CD4-positive, alpha-beta T cell treated with Interleukin-15 for 4 hours (primary cell): ENCODE results near the gene SLC39A7.
"Not testable (repeated sequence)": the region's sequence is repeated elsewhere in the genome, so short reads cannot be mapped to it uniquely, and the experiment has no call there.

Experiments
- DNase-seq: peaks from one replicate; pipeline ENCODE4 v3.0.0-alpha.2; 2020; ENCODE audit warnings: low spot score

SLC39A7 gene

DNA sequence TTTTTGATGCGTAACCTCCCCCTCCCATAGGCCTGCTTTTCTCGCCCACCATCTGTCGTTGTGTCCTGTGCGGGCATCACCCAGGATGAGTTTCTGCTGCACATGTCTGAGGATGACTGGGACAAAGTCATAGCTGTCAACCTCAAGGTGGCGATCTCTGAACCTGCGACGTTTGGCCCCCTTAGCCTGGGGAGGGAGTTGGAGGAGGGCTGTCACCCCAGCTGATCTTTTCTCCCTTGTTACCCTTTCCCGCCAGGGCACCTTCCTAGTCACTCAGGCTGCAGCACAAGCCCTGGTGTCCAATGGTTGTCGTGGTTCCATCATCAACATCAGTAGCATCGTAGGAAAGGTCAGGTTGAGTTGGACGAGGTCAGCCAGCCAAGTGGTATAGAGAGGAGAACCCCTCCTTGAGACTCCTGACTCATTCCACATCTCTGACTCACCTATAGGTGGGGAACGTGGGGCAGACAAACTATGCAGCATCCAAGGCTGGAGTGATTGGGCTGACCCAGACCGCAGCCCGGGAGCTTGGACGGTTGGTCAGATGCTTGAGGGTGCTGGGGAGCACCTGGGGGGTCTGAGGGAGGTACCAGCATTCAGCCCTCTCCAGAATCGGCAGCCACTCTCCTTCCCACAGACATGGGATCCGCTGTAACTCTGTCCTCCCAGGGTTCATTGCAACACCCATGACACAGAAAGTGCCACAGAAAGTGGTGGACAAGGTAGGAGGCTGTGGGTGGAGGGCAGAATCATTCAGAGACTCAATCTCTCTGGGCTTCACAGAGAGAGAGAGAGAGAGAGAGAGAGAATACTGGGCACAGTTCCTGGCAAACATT, 4.7 kb downstream of the SLC39A7 start:
- peak; percentile 41 for DNase-seq

DNA sequence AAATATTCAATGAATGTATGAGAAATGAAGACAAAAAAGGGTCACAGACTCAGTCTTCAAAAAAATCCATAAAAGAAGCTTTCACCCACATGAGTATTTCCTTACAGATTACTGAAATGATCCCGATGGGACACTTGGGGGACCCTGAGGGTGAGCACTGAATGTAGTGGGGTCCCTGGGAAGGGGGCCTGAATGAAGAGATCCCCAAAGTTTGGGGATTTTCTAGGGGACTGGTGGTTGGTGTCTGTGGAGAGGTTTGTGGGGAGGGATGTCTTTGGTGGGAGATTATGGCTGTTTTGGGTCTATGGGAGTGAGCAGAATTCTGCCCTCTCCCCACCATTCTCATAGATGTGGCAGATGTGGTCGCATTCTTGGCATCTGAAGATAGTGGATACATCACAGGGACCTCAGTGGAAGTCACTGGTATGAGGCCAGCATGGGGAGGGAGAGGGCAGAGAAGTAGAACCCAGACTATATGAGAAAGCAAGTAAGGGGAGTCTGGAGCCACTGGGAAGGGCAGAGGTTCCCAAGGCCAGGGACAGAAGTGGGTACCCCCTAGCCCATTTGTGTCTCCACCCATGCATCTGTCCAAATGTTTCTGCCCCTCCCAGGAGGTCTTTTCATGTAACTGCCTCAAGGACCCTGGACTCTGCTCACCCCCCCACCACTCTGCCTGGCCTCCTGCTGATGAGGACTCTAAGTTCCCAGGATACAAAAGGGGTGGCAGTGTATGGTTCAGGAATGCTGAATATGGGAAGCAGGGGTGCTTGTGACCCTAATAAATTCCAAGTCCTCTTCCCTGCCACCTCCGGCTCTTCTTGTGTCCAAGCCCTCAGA, 5.6 kb downstream of the SLC39A7 start:
- DNase-seq = no peak

DNA sequence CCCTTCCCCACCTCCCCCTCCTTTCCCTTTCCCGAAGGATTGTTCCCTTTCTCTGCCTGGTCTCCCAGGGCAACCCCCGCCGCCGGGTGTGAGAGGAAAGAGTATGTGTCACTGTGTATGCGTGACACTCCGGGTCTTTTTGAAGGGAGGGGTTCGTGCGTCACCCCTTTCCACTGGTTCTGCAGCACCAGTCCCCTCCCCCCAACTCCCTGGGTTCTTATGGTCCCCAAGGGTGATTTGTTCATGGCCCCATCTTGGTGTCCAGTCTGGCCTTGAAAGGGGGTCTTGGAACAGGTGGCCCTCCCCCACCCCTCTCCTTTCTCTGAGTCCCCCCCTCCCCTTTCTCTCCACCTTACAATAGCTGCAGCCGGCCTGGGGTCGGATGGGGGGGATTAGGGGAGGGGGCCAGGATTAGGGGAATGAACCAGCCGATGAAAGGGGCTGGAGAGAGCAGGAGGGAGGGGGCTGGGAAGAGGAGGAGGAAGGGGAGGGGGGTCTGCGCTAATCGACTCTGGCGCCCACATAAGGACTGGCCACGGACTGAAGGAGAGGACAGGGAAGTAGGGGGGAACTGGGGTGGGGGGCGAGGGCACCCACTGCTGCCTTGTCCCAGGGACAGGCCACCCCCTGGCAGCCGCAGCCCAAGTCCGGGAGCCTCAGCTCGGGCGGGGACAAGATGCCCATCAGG, 6.3 kb downstream of the SLC39A7 start:
- DNase-seq = no peak

DNA sequence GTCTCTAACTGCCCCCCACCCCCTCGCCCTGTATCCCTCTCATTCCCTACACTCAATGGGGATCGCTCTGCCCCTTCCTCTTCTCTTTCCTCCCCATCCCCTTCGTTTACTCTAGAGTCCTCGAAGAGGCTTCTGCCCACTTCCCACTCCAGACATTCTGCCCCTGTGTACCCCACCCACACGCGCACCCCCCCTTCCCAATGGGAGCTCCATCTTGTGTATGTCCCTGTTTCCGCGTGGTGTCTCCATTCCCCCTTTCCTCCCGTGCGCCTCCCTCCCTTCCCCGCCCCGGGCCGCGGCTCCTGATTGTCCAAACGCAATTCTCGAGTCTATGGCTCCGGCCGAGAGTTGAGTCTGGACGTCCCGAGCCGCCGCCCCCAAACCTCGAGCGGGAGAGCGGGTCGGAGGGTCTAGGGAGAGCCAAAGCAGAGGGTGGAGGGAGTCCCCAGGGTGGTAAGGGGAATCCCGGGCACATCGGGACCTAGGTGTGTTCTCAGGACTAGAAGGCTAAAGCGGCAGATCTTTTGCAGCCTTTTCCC, 7.0 kb downstream of the SLC39A7 start:
- DNase-seq = no peak

DNA sequence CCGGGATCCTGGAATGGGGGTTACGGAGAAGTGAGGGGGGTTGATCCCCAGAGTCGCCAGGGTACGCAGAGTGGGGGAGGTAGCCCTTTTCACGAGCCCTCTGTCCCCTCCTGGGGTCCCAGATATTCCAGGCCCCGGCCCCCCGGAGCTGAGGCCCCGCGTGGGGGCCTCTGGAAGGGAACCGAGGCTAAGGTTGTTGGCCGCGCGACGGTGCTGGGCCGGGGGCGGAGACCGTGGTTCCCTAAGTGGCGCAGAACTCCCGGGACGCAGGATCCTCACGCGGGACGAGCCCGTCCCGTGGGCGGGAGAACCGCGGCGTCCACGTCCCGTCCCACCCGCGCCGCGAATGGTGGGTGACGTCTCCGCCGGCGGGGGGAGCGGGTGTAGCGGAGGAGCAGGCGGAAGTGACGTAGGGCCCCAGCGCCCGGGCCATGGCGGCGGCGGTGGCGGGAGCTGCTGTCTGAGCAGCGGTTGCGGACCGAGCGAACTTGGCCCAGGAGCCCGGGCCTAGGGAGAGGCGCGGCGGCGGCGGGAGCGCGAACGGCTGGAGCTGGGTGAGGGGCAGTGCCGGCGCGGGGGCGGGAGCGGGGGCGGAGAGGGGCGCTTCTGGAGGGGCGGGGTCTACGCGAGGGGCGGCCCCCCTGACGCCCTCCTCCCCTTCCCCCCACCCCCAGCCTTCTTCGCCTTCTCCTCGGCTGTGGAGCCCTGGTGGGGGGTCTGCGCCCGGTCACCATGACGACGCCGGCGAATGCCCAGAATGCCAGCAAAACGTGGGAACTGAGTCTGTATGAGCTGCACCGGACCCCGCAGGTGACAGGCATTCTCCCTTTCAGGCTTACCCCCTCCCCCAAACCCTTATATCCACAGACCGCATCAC, 7.7 kb downstream of the SLC39A7 start, which contains the start of gene RING1:
Gene RING1, plus strand, starts transcription at position 410 of the 877 bp plus-strand sequence. Its CDS starts 323 bp downstream, at position 733.
- peak; percentile 81 for DNase-seq

DNA sequence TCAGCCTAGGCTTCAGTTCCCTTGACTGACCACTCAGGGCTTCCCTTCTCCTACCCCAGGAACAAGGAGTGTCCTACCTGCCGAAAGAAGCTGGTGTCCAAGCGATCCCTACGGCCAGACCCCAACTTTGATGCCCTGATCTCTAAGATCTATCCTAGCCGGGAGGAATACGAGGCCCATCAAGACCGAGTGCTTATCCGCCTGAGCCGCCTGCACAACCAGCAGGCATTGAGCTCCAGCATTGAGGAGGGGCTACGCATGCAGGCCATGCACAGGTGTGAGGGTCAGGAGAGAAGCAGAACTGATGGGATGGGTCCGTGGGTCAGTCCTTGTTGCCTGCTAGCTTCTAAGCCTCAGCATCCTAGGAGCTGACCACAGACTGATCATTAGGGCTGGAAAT, 9.2 kb downstream of the SLC39A7 start:
- DNase-seq = no peak

DNA sequence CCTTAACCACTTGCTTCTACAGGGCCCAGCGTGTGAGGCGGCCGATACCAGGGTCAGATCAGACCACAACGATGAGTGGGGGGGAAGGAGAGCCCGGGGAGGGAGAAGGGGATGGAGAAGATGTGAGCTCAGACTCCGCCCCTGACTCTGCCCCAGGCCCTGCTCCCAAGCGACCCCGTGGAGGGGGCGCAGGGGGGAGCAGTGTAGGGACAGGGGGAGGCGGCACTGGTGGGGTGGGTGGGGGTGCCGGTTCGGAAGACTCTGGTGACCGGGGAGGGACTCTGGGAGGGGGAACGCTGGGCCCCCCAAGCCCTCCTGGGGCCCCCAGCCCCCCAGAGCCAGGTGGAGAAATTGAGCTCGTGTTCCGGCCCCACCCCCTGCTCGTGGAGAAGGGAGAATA, 10.5 kb downstream of the SLC39A7 start:
- DNase-seq = no peak

DNA sequence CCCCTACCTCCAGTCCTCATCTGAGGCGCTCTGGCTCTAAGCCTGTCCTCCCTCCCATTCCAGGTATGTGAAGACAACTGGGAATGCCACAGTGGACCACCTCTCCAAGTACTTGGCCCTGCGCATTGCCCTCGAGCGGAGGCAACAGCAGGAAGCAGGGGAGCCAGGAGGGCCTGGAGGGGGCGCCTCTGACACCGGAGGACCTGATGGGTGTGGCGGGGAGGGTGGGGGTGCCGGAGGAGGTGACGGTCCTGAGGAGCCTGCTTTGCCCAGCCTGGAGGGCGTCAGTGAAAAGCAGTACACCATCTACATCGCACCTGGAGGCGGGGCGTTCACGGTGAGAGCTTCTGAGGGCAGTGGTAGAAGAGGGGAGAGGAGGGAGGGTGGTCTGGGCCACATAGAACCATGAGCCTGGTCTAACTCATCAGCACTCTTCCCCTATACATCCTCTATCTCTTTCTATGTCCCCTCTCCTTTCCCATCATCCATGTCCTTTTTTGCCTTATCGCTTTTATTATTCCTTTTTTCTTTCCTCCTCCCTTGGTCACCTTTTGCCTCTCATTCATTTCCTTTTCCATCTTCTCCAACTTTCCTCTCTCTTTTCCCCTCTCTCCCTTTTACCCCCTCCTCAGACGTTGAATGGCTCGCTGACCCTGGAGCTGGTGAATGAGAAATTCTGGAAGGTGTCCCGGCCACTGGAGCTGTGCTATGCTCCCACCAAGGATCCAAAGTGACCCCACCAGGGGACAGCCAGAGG, 11.2 kb downstream of the SLC39A7 start:
- no peak for DNase-seq

DNA sequence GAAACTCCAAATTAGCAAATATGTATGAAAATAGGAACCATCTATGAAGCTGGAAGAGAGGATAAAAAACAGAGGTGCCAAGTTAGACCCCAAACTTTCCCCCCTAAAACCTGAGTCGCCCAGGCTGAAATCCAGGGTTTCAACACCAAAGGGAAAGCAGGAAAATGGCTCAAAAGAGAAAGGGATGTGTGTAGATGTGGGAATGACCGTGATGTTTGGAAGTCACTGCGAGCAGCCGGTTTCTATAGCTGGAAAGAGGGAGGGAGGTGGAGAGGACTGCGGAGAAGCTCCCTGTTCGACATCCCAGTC, 12.1 kb downstream of the SLC39A7 start:
- DNase-seq = no peak

DNA sequence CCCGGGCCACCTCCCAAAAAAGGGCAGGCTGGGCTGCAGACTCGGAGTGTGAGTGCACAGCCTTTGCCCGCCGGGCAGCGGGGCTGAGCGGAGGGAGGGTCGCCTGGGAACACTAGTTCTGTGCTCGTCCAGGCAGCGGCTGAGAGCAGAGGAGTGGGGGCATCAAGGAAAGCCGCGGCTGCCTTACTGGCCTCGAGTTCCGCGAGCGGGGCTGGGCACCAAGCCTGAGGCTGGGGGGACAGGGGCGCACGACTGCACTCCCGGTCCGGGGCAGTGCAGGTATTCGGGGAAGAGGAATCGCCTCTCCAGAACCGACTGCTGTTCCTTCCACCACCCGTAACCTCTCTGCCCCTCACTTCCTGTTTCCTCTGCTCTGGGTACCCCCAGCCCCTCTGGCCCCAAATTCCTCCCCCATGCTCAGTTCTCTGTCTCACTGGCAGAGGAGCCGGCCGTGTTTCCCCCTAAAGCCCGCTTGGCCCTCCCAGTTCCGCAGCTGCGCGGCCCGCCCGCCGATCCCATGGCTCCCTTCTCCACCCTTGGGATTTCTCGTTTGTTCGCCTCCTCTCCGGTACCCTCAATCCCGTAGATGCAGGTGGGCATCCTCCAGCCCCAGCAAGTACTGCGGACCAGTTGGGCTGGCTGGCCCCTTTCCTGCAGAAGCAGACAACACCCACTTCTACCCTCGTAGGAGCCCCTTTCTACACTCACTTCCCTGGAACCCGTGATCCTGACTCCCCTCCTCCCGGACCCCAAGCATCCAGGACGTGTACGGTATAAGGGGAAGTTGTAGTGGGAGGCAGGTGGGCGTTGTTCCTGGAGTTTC, 12.7 kb downstream of the SLC39A7 start:
- no peak for DNase-seq

DNA sequence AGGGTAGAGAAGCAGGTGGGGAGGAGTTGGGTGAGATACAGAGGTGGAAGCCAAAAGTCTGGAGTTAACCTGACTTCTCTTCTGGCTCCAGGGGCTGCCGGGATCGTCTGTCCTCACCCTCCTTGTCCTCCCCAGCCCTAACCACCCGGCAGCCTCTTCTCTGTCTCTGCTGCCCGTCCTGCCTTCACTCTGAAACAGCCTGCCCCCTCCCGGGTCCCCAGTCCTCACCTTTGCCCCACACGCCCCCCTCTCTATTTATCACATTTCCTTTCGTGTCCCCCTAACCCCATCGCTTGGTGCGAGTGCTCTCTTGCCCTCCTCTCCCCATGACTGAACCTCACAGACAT, 13.3 kb downstream of the SLC39A7 start:
- no peak for DNase-seq

DNA sequence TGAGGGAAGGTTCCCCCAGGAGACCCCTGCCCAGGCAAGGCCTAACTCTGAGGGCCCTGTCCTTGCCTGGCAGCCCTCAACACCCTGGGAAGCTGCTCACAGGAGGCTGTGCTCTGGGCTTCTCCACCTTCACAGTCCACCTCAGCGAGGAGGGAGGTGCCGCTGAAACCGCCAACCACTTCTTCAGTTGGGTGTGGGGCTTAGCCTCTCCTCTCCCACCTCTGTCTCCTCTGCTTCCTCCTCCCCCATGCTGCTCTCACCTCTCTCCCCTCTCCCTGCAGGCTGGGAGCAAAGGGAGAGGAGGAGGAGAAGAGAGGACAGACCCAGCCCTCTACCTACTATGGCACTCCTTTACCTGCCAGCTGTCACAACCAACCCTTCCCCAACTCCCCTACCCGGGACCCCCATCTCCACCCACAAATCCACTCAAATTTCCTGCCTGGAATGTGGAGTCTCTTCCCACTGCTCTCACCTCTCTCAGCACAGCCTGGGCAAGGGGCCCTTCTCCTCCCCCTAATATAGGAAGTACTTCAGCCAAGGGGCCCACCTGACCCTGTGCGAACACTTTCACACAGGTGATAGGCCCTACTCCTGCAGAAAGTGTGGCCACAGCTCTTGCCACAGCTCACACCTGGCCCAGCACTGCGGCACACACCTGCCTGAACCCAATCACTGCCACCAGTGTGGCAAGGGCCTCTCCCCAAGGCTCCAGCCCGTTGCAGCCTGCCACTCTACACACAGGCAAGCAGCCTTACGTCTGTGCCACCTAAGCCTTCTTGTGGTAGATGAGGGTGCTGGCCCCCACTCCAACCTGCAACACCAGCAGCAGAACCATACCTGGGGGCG, 14.8 kb downstream of the SLC39A7 start:
- DNase-seq = no peak

DNA sequence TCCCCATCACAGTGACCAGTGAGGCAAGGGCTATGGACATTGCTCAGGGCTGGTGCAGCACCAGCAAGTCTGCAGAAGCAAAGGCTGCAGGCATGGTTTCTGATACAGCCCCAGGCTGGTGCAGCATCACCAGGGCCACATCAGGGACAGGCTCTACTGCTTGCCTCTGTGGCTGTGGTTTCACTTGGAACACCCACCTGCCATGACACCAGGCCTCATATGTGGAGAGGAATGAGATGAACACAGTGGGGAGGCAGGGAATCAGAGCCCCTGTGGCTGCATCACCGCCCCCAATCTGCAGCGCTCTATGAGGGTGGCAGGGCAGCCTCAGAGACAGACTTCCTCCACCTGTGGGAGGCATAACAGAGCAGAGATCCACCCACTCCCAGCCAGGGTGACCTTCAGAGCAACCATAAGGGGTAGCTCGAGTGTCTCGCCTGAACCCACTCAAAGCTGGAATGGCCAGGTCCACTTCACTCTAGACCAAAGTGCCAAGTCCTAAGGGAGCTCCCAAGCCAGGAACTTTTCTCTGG, 15.5 kb downstream of the SLC39A7 start:
- DNase-seq = no peak

DNA sequence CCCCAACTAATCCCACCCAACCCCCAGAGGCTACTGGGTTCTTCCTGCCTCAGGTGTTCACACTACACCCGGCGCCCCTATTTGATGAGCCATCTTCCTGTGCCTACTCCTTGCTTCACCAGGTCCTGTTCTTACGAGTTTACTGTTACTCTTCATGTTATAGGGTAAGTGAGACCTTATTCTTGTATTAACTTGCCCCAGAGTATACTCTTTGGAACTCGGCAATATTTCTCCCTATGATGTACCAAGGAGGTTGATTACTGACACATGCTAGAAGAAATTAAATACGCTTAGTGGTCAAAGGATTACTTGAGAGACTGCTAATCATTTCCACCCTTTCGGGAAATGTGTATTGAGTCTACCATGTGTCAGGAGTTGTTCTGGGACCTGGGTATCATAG, 16.6 kb downstream of the SLC39A7 start:
- no peak for DNase-seq

DNA sequence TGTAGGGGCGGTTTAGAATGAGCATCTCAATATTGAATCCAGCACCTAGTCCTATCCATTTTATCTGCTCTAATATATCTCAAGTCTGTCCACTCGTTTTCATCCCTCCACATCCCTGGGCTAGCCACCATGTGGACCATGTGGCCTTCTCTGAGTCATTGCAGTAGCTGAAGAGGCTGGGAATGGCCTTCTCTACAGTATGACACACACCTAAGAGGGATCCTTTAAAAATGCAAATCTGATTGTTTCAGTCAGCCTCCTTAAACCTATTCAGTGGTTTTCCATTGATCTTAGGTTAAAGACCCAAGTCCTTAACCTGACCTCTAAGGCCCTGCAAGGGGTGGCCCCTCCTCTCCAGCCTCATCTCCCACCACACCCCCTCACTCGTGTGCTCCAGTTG, 17.0 kb downstream of the SLC39A7 start:
- no peak for DNase-seq

DNA sequence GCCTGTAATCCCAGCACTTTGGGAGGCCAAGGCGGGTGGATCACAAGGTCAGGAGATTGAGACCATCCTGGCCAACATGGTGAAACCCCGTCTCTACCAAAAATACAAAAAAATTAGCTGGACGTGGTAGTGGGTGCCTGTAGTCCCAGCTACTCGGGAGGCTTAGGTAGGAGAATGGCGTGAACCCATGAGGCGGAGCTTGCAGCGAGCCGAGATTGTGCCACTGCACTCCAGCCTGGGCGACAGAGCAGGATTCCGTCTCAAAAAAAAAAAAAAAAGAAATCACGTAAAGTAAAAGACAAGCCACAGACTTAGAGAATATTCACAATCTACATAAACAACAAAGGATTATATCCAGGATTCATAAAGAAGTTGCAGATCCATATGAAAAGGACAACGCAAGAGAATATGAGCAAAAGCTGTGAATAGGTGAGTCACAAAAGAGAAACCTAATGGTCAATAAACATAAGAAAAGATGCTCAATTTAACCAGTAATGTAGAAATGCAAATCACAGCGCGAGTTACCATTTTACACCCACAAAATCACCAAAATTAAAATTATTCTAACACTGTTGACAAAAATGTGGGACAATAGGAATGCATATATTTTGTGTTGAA, 25.9 kb downstream of the SLC39A7 start:
- not testable (repeated sequence) for DNase-seq

DNA sequence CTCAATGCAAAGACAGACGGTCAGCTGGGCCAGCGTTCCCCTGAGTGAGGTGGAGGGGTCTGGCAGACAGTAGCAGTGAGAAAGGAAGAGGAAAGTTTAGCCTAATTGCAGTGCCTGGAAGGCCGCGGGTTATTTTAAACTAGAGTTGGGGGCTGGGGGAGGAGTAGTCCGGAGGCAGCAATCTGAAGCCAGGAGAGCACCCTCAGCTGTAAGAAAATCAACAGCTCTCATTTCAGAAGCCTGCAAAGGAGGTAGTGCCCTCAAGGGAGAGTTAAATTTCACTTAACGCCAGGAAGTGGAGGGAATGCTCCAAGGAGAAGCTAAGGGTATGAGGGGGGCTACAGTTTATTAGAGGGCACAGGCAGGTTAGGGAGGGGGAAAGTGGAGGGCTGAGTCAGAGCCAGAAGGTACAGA, 34.6 kb downstream of the SLC39A7 start:
- DNase-seq = no peak

DNA sequence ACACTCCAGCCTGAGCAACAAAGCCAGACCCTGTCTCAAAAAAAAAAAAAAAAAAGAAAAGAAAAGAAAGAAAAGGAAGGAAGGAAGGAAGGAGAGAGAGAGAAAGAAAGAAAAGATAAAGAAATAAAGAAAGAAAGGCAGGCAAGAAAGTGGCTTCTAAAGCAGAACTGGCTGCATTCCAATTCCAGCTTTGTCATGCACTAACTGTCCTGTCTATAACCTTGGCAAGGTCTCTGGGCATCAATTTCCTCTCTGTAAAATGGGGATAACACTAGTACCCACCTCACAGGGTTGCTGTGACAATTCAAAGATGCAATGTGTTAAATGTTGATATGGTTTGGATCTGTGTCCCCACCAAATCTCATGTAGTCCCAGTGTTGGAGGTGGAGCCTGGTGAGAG, 35.7 kb downstream of the SLC39A7 start:
- no peak for DNase-seq
